Fibroblast of pulmonary artery (primary cell): ENCODE results near the gene ETV4.

Source experiments
- DNase-seq: peaks from one replicate; pipeline ENCODE4 v3.0.0-alpha.2; 2010; ENCODE audit warnings: low read depth
- H3K4me3 ChIP-seq: replicated peaks from 2 replicates; pipeline ENCODE4 v1.5.1; 2011; ENCODE audit warnings: low read depth, mild to moderate bottlenecking, control low read depth, low read length, moderate library complexity
- CTCF ChIP-seq: IDR thresholded peaks from 2 replicates; pipeline ENCODE4 v1.5.1; 2011; ENCODE audit warnings: mild to moderate bottlenecking, control low read depth, low read length, inconsistent platforms; ENCODE audit errors: missing control alignments

The ETV4 gene

GRCh38 chr17:43562679-43563599 lies 16.8 kb upstream of the ETV4 start:
- no peak for TF ChIP-seq CTCF
- DNase-seq = no peak
- H3K4me3 ChIP-seq = no peak overlapping the region

- no peak overlapping the region for H3K4me3 ChIP-seq
- DNase-seq = no peak
- no peak for TF ChIP-seq CTCF
Observed at GRCh38 chr17:43560461-43561427, 14.6 kb upstream of the ETV4 start.

GRCh38 chr17:43559161-43559816 lies 13.1 kb upstream of the ETV4 start:
- DNase-seq = no peak
- no peak overlapping the region for H3K4me3 ChIP-seq
- TF ChIP-seq CTCF = no peak

- TF ChIP-seq CTCF = no peak
- DNase-seq = no peak
- H3K4me3 ChIP-seq = no peak overlapping the region
Observed at GRCh38 chr17:43558805-43559160, 12.6 kb upstream of the ETV4 start.

GRCh38 chr17:43556292-43556691 lies 10.2 kb upstream of the ETV4 start:
- no peak overlapping the region for H3K4me3 ChIP-seq
- no peak for DNase-seq
- no peak for TF ChIP-seq CTCF

- H3K4me3 ChIP-seq = no peak overlapping the region
- TF ChIP-seq CTCF = no peak
- no peak for DNase-seq
Observed at GRCh38 chr17:43554857-43555256, 8.7 kb upstream of the ETV4 start.
